ENCODE measurements around the gene SEMA7A. TPM values are rescaled to one million over a fixed set of nuclear protein-coding genes. Genes with fewer than 3 reads are reported as not detected.
A peak's percentile ranks its signal among the peaks of the same experiment; 100 is the strongest.

The SEMA7A gene
- total RNA-seq, 2 donors from 2014 or later = 1.8 to 2.0 TPM

GRCh38 chr15:74429781-74430400 is 3.9 kb downstream of the SEMA7A start:
- DNase-seq = no peak
- Histone ChIP-seq H3K9me3 (no peaks in the 10 kb centered on the region), H3K27me3 (peaks cover 27% of the 10 kb centered on the region), H3K36me3 (no peaks in the 10 kb centered on the region), H3K4me3 (no peak overlapping the region), H3K27ac (no peak overlapping the region), H3K4me1 (peaks cover 3% of the 10 kb centered on the region), H3K9ac (ENCODE audit: low read depth in 2 of 2, low read length in 2 of 2) (no peak overlapping the region)
- TF ChIP-seq CTCF (IDR thresholded peaks at IDR 0.05) = no peak
- intact Hi-C loops (cut with DNase I) = no loop called here

GRCh38 chr15:74428970-74429780 is 4.6 kb downstream of the SEMA7A start:
- H3K4me1 ChIP-seq = peaks cover 3% of the 10 kb centered on the region
- peaks cover 27% of the 10 kb centered on the region for H3K27me3 ChIP-seq
- TF ChIP-seq CTCF (IDR thresholded peaks at IDR 0.05) = no peak
- no peaks in the 10 kb centered on the region for H3K36me3 ChIP-seq
- no peak for DNase-seq
- intact Hi-C loops (cut with DNase I) = no loop called here
- no peaks in the 10 kb centered on the region for H3K9me3 ChIP-seq
- H3K9ac ChIP-seq (ENCODE audit: low read depth in 2 of 2, low read length in 2 of 2) = peak overlapping the region; percentile 12 to 19
- H3K4me3 ChIP-seq = no peak overlapping the region
- peak overlapping the region; percentile 32 for H3K27ac ChIP-seq

- Histone ChIP-seq H3K4me1 (peaks cover 3% of the 10 kb centered on the region), H3K4me3 (no peak overlapping the region), H3K9me3 (no peaks in the 10 kb centered on the region), H3K27ac (peak overlapping the region; percentile 32), H3K9ac (ENCODE audit: low read depth in 2 of 2, low read length in 2 of 2) (no peak overlapping the region), H3K36me3 (no peaks in the 10 kb centered on the region), H3K27me3 (peaks cover 27% of the 10 kb centered on the region)
- no peak for DNase-seq
- no peak for TF ChIP-seq CTCF (IDR thresholded peaks at IDR 0.05)
- intact Hi-C loops (cut with DNase I) = no loop called here
These were observed 5.3 kb downstream of the SEMA7A start for GRCh38 chr15:74428442-74428787.

GRCh38 chr15:74427607-74428441 is 5.9 kb downstream of the SEMA7A start:
- no peak for TF ChIP-seq CTCF (IDR thresholded peaks at IDR 0.05)
- peaks cover 22% of the 10 kb centered on the region for H3K27me3 ChIP-seq
- H3K36me3 ChIP-seq = no peaks in the 10 kb centered on the region
- intact Hi-C loops (cut with DNase I) = no loop called here
- H3K9me3 ChIP-seq = no peaks in the 10 kb centered on the region
- H3K4me3 ChIP-seq = no peak overlapping the region
- no peak for DNase-seq
- H3K4me1 ChIP-seq = peaks cover 2% of the 10 kb centered on the region
- no peak overlapping the region for H3K27ac ChIP-seq
- H3K9ac ChIP-seq (ENCODE audit: low read depth in 2 of 2, low read length in 2 of 2) = no peak overlapping the region

- no peak overlapping the region for H3K4me3 ChIP-seq
- intact Hi-C loops (cut with DNase I) = no loop called here
- no peak for DNase-seq
- no peaks in the 10 kb centered on the region for H3K9me3 ChIP-seq
- H3K27ac ChIP-seq = no peak overlapping the region
- no peaks in the 10 kb centered on the region for H3K36me3 ChIP-seq
- peaks cover 12% of the 10 kb centered on the region for H3K27me3 ChIP-seq
- H3K9ac ChIP-seq (ENCODE audit: low read depth in 2 of 2, low read length in 2 of 2) = no peak overlapping the region
- TF ChIP-seq CTCF (IDR thresholded peaks at IDR 0.05) = no peak
- no peaks in the 10 kb centered on the region for H3K4me1 ChIP-seq
These were observed 7.1 kb downstream of the SEMA7A start for GRCh38 chr15:74426404-74427281.
